Measurements from ENCODE around the gene LCOR. TPM values are rescaled to one million over a fixed set of nuclear protein-coding genes. Genes with fewer than 3 reads are reported as not detected.

LCOR gene
- total RNA-seq, 1 experiment from 2014 or later = 42.1 TPM

DNA sequence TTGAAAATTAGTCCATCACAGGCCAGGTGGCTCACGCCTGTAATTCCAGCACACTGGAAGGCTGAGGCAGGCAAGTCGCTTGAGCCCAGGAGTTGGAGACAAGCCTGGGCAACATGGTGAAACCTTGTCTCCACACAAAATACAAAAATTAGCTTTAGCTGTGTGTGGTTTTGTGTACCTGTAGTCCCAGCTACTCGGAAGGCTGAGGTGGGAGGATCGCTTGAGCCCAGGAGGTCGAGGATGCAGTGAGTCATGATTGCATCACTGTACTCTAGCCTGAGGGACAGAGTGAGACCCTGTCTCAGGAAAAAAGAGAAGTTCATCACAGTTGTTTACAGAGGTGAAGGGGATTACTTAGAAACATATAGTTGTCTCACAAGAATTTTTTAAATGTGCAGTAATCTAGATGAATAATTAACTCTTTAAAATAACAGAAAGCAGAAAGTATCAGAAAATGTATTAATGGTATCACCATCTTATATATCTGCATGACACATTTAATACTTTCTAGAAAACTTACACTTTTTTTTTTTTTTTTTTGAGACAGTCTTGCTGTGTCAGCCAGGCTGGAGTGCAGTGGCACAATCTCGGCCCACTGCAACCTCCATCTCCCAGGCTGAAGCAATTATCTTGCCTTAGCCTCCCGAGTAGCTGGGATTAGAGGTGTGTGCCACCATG, 8.9 kb downstream of the LCOR start:
- H2AK5ac ChIP-seq (ENCODE audit: insufficient read length, low read length) = no peak overlapping the region
- Mint-ChIP-seq H3K4me3 (no peak overlapping the region), H3K27me3 (ENCODE audit: low read depth) (no peaks in the 10 kb centered on the region), H3K27ac (peak overlapping the region in 2 of 3 experiments; percentile 58 to 91; a peak in 3 of 7 replicates), H3K36me3 (ENCODE audit: insufficient read depth in 1 of 3, low read depth in 3 of 3) (peaks cover 3 to 16% (median 12%) of the 10 kb centered on the region in 3 experiments; a peak in 6 of 7 replicates), H3K9me3 (no peaks in the 10 kb centered on the region), H3K4me1 (peaks cover 57 to 58% of the 10 kb centered on the region in 2 experiments)
- H2BK5ac ChIP-seq (ENCODE audit: insufficient read length, low read length) = no peak overlapping the region
- H3K27me3 ChIP-seq (ENCODE audit: insufficient read depth, low read length) = no peaks in the 10 kb centered on the region
- no peaks in the 10 kb centered on the region for H4K20me1 ChIP-seq (ENCODE audit: control insufficient read depth, insufficient read depth, insufficient read length)
- H3K23ac ChIP-seq (ENCODE audit: insufficient read length, low read depth, low read length) = no peak overlapping the region
- no peaks in the 10 kb centered on the region for H3K23me2 ChIP-seq (ENCODE audit: insufficient read length, low read depth, low read length, poor library complexity, severe bottlenecking)
- peaks cover 6% of the 10 kb centered on the region for H3K79me1 ChIP-seq (ENCODE audit: insufficient read depth, low read depth, low read length, poor library complexity, severe bottlenecking)
- no peak overlapping the region for H3K4ac ChIP-seq (ENCODE audit: low read depth, low read length)
- peaks cover 7% of the 10 kb centered on the region; the same call in 1 of the 2 replicates for H3K4me1 ChIP-seq (ENCODE audit: insufficient read depth, low read length)
- no peak overlapping the region for H3K14ac ChIP-seq (ENCODE audit: insufficient read depth, low read length)
- no peak overlapping the region for H3K27ac ChIP-seq (ENCODE audit: insufficient read length, low read depth, low read length)
- no peak overlapping the region for H2BK20ac ChIP-seq (ENCODE audit: low read depth, low read length, poor library complexity, severe bottlenecking)
- TF ChIP-seq, protein P1, sequence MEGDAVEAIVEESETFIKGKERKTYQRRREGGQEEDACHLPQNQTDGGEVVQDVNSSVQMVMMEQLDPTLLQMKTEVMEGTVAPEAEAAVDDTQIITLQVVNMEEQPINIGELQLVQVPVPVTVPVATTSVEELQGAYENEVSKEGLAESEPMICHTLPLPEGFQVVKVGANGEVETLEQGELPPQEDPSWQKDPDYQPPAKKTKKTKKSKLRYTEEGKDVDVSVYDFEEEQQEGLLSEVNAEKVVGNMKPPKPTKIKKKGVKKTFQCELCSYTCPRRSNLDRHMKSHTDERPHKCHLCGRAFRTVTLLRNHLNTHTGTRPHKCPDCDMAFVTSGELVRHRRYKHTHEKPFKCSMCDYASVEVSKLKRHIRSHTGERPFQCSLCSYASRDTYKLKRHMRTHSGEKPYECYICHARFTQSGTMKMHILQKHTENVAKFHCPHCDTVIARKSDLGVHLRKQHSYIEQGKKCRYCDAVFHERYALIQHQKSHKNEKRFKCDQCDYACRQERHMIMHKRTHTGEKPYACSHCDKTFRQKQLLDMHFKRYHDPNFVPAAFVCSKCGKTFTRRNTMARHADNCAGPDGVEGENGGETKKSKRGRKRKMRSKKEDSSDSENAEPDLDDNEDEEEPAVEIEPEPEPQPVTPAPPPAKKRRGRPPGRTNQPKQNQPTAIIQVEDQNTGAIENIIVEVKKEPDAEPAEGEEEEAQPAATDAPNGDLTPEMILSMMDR (conservative IDR thresholded peaks at IDR 0.05) = no peak
- H3K4me2 ChIP-seq (ENCODE audit: insufficient read depth, insufficient read length, low read length) = no peak overlapping the region
- no CpG with 5 or more reads among the region's 7 CpGs for WGBS (ENCODE audit: extremely low coverage, insufficient read length, low lambda C conversion rate)
- H2AFZ ChIP-seq (ENCODE audit: low read length) = no peak overlapping the region
- H2BK12ac ChIP-seq (ENCODE audit: insufficient read length, low read depth, low read length) = no peak overlapping the region
- no peak overlapping the region for H3K56ac ChIP-seq (ENCODE audit: insufficient read length, low read depth, low read length)
- no peak overlapping the region for H2BK120ac ChIP-seq (ENCODE audit: low read depth, low read length, poor library complexity, severe bottlenecking)
- H3K9me3 ChIP-seq (ENCODE audit: control insufficient read depth, low read depth, low read length) = no peaks in the 10 kb centered on the region
- no peak overlapping the region for H2BK15ac ChIP-seq (ENCODE audit: low read depth, low read length)
- H3K18ac ChIP-seq (ENCODE audit: insufficient read length, low read depth, low read length) = no peak overlapping the region
- no peak for DNase-seq
- H3K79me2 ChIP-seq (ENCODE audit: insufficient read depth, low read length) = peaks cover 34% of the 10 kb centered on the region; the same call in 1 of the 2 replicates
- no peak overlapping the region for H4K8ac ChIP-seq (replicated peaks; ENCODE audit: insufficient read length, low read depth, low read length)
- H3T11ph ChIP-seq (ENCODE audit: low read length) = no peak overlapping the region
- no peak overlapping the region for H4K91ac ChIP-seq (ENCODE audit: insufficient read length, low read depth, low read length)
- no peak overlapping the region for H4K5ac ChIP-seq (ENCODE audit: insufficient read length, low read depth, low read length)
- no peak overlapping the region for H3K9ac ChIP-seq (ENCODE audit: extremely low read depth, insufficient read length, low read length)

Data from H9 (cell line).